HT-29 (cell line): ENCODE data around the gene NPAS3. TPM values are rescaled to one million over a fixed set of nuclear protein-coding genes. Genes with fewer than 3 reads are reported as not detected.

Source experiments
- DNase-seq: peaks from one replicate; pipeline ENCODE4 v3.0.0-alpha.2; 2015; ENCODE audit warnings: low spot score
- total RNA-seq: library from RNA; depleted of rRNA; stranded (reverse); fragments of >200 nt; shearing (Covaris generic); gene quantifications from 2 replicates; pipeline ENCODE4 v1.2.3, GENCODE V29; 2014

Gene NPAS3
- total RNA-seq, 1 experiment from 2014 or later = not detected

GRCh38 chr14:33699300-33699983 lies 760.8 kb downstream of the NPAS3 start:
- DNase-seq = no peak

GRCh38 chr14:33700052-33700451 lies 761.4 kb downstream of the NPAS3 start:
- DNase-seq = no peak

- DNase-seq = no peak
Observed at GRCh38 chr14:33702293-33702692, 763.6 kb downstream of the NPAS3 start.

GRCh38 chr14:33704481-33704880 lies 765.8 kb downstream of the NPAS3 start:
- DNase-seq = no peak

- DNase-seq = no peak
Observed at GRCh38 chr14:33705490-33705889, 766.8 kb downstream of the NPAS3 start.

GRCh38 chr14:33707716-33708115 lies 769.0 kb downstream of the NPAS3 start:
- DNase-seq = no peak

- DNase-seq = no peak
Observed at GRCh38 chr14:33709283-33709682, 770.6 kb downstream of the NPAS3 start.

GRCh38 chr14:33709711-33710110 lies 771.0 kb downstream of the NPAS3 start:
- DNase-seq = no peak

- DNase-seq = no peak
Observed at GRCh38 chr14:33710273-33710672, 771.6 kb downstream of the NPAS3 start.

- DNase-seq = no peak
Observed at GRCh38 chr14:33711194-33711593, 772.5 kb downstream of the NPAS3 start.

GRCh38 chr14:33711811-33712216 lies 773.1 kb downstream of the NPAS3 start:
- DNase-seq = no peak

GRCh38 chr14:33714527-33715226 lies 776.0 kb downstream of the NPAS3 start:
- no peak for DNase-seq

- no peak for DNase-seq
Observed at GRCh38 chr14:33715227-33715528, 776.5 kb downstream of the NPAS3 start.

- DNase-seq = no peak
Observed at GRCh38 chr14:33716921-33717320, 778.2 kb downstream of the NPAS3 start.

- DNase-seq = no peak
Observed at GRCh38 chr14:33717866-33718265, 779.2 kb downstream of the NPAS3 start.

- DNase-seq = no peak
Observed at GRCh38 chr14:33720284-33720787, 781.7 kb downstream of the NPAS3 start.

GRCh38 chr14:33726685-33727084 lies 788.0 kb downstream of the NPAS3 start:
- no peak for DNase-seq

GRCh38 chr14:33727606-33728005 lies 788.9 kb downstream of the NPAS3 start:
- no peak for DNase-seq

GRCh38 chr14:33728010-33728498 lies 789.4 kb downstream of the NPAS3 start:
- no peak for DNase-seq

GRCh38 chr14:33730156-33730555 lies 791.5 kb downstream of the NPAS3 start:
- DNase-seq = no peak

GRCh38 chr14:33732175-33732574 lies 793.5 kb downstream of the NPAS3 start:
- DNase-seq = no peak

GRCh38 chr14:33733310-33733709 lies 794.6 kb downstream of the NPAS3 start:
- no peak for DNase-seq

- DNase-seq = no peak
Observed at GRCh38 chr14:33733721-33734120, 795.0 kb downstream of the NPAS3 start.
